ENCODE data around the gene TRMU.

The TRMU gene

GRCh38 chr22:46378426-46379065, 43.0 kb downstream of the TRMU start (continued):
- TF ChIP-seq ZNF70 (CRISPR knock-in tag; IDR thresholded peaks at IDR 0.05) (no peak), RARB (CRISPR knock-in tag; IDR thresholded peaks at IDR 0.05) (no peak), ZNF565 (CRISPR knock-in tag; conservative IDR thresholded peaks at IDR 0.05; ENCODE audit: low read depth) (no peak)

- TF ChIP-seq TCF4 (CRISPR knock-in tag; IDR thresholded peaks at IDR 0.05; ENCODE audit: borderline replicate concordance) (no peak), ZNF8 (CRISPR knock-in tag; IDR thresholded peaks at IDR 0.05) (no peak), CREB5 (CRISPR knock-in tag; IDR thresholded peaks at IDR 0.05; ENCODE audit: low read depth) (no peak), GLIS3 (CRISPR knock-in tag; IDR thresholded peaks at IDR 0.05) (no peak), TSHZ2 (CRISPR knock-in tag; IDR thresholded peaks at IDR 0.05) (no peak), ZNF70 (CRISPR knock-in tag; IDR thresholded peaks at IDR 0.05) (no peak), ISL1 (CRISPR knock-in tag; IDR thresholded peaks at IDR 0.05) (no peak), PPARA (CRISPR knock-in tag; IDR thresholded peaks at IDR 0.05; ENCODE audit: borderline replicate concordance) (no peak), ZC3H10 (CRISPR knock-in tag; IDR thresholded peaks at IDR 0.05) (no peak), ARNTL (CRISPR knock-in tag; IDR thresholded peaks at IDR 0.05; ENCODE audit: borderline replicate concordance, low read depth) (no peak), ZNF565 (CRISPR knock-in tag; conservative IDR thresholded peaks at IDR 0.05; ENCODE audit: low read depth) (no peak), PATZ1 (CRISPR knock-in tag; IDR thresholded peaks at IDR 0.05; ENCODE audit: borderline replicate concordance) (no peak), BACH2 (CRISPR knock-in tag; IDR thresholded peaks at IDR 0.05; ENCODE audit: borderline replicate concordance) (no peak), CSRNP3 (CRISPR knock-in tag; IDR thresholded peaks at IDR 0.05) (no peak), ZFP30 (CRISPR knock-in tag; IDR thresholded peaks at IDR 0.05) (no peak), ZFP3 (CRISPR knock-in tag; IDR thresholded peaks at IDR 0.05) (no peak)
- ATAC-seq, result no peak
Measured at GRCh38 chr22:46379066-46379930, 43.8 kb downstream of the TRMU start.

GRCh38 chr22:46380069-46380468, 44.6 kb downstream of the TRMU start:
- TF ChIP-seq ZFP30 (CRISPR knock-in tag; IDR thresholded peaks at IDR 0.05) (no peak), ARNTL (CRISPR knock-in tag; IDR thresholded peaks at IDR 0.05; ENCODE audit: borderline replicate concordance, low read depth) (no peak), SNAI2 (CRISPR knock-in tag; IDR thresholded peaks at IDR 0.05) (no peak), TSHZ2 (CRISPR knock-in tag; IDR thresholded peaks at IDR 0.05) (no peak), GLIS3 (CRISPR knock-in tag; IDR thresholded peaks at IDR 0.05) (no peak), TCF4 (CRISPR knock-in tag; IDR thresholded peaks at IDR 0.05; ENCODE audit: borderline replicate concordance) (no peak), ISL1 (CRISPR knock-in tag; IDR thresholded peaks at IDR 0.05) (no peak), RARB (CRISPR knock-in tag; IDR thresholded peaks at IDR 0.05) (no peak), TOX (CRISPR knock-in tag; IDR thresholded peaks at IDR 0.05; ENCODE audit: borderline replicate concordance) (no peak), PPARA (CRISPR knock-in tag; IDR thresholded peaks at IDR 0.05; ENCODE audit: borderline replicate concordance) (no peak), ZC3H10 (CRISPR knock-in tag; IDR thresholded peaks at IDR 0.05) (no peak), PATZ1 (CRISPR knock-in tag; IDR thresholded peaks at IDR 0.05; ENCODE audit: borderline replicate concordance) (no peak), ZNF565 (CRISPR knock-in tag; conservative IDR thresholded peaks at IDR 0.05; ENCODE audit: low read depth) (no peak), ZNF8 (CRISPR knock-in tag; IDR thresholded peaks at IDR 0.05) (no peak), POU6F1 (CRISPR knock-in tag; IDR thresholded peaks at IDR 0.05; ENCODE audit: borderline replicate concordance, low read depth) (no peak)
- no peak for ATAC-seq
